NT2/D1 (cell line): ENCODE data around the gene FBXL19.

Source experiments
- SUZ12 ChIP-seq: IDR thresholded peaks from 2 replicates; pipeline ENCODE4 v1.6.1; 2011; ENCODE audit not compliant: insufficient read length, insufficient read depth; ENCODE audit errors: extremely low read depth
- YY1 ChIP-seq: IDR thresholded peaks from 2 replicates; pipeline ENCODE4 v1.6.1; 2011; ENCODE audit not compliant: insufficient read length, insufficient read depth
- ZNF274 ChIP-seq: IDR thresholded peaks from 2 replicates; pipeline ENCODE4 v1.6.1; 2011; ENCODE audit warnings: mild to moderate bottlenecking, low read depth, low read length

DNA sequence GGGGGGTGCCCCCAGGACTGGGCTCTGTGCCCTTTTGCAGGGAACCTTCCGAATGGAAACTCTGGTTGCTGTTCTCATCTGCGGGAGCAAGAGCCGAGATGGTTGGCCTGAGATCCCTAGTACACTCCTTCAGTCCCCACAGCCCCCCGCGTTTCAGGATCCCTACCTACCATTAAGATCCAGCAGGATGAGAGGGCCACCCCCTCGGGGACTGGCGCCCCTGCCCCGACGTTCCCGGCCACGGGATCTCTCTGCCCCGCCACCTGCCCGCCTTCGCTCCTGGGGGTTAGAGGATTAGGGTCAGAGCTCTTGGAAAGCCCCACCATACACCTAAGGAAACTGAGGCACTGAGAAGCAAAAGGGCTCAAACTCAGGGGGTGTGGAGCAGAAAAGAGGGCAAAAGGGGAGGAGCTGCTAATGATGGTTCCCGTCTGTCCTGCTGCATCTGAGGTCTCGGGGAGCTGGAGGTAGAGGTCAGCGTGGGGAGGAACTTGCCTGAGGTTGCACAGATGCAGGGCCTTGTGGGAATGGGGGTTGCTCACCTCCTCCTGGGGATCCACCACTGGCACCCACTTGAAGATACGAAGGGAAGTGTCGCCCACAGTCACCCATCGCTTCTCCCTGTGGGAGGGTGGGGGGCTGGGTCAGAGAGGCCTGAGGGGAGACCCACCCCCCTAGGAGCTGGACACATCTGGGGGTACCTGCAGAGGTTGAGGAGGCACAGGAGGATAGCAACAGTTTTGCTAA is 30.5 kb upstream of the FBXL19 start:
- TF ChIP-seq ZNF274 (no peak), YY1 (no peak), SUZ12 (no peak)
